ENCODE data around the gene AP3S2. TPM values are rescaled to one million over a fixed set of nuclear protein-coding genes. Genes with fewer than 3 reads are reported as not detected.

Gene AP3S2
- total and polyA plus RNA-seq, 2 of the 8 experiments (the other 6 are each of a cell fraction or from before 2014, with no cell fraction given), result 19.2 to 45.4 TPM

DNA sequence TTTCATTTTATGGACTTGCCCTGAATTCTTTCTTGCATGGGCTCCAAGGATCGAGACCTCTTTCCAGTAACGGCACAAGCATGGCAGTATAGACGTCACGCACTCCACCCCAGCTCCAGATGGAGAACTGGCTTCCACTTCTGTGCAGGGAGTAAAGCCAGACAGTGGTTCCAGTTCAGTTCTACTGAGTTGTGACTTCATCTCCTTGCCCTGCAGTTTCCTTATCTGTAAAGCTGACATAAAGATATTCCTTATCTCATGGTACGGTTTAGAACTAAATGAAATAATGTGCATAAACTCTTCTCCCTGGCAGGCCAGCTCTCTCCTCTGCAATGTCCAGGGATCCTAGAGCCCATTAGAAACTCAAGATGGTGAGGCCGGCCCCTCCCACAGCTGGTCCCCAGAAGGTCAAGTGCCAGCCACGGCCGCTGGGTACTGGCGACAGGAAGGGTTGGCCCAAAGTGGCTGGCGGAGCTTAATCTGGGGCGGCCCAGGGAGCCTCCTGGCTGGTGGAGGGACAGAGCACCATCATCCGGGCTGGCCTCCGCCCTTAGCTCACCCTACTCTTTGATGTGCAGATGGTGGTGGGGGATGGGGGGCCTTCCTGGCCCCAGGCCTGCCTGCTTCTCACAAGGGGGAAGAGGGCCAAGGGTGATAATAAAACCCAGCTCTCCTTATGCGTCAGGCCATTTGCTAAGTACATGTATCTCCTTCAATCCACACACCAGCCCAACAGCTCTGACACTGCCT is 110.5 kb downstream of the AP3S2 start:
- H3K27me3 ChIP-seq (replicated peaks in 1 of 4; ENCODE audit: control insufficient read depth in 3 of 4, extremely low read depth in 1 of 4, insufficient read depth in 3 of 4, low read length in 3 of 4), result peaks cover 0 to 7% (median 1%) of the 10 kb centered on the region in 4 experiments; a peak in 3 of 7 replicates
- H3K27ac ChIP-seq (ENCODE audit: low read depth, low read length), result no peak overlapping the region
- no peak overlapping the region for H3K23ac ChIP-seq (ENCODE audit: insufficient read length)
- H3K79me1 ChIP-seq (ENCODE audit: low read depth, low read length), result no peaks in the 10 kb centered on the region
- peaks cover 6 to 14% (median 10%) of the 10 kb centered on the region in 4 experiments for H3K4me1 ChIP-seq (replicated peaks in 1 of 4; ENCODE audit: control insufficient read depth in 3 of 4, insufficient read depth in 4 of 4, low read length in 3 of 4)
- H2BK15ac ChIP-seq (ENCODE audit: low read length), result no peak overlapping the region
- H2BK20ac ChIP-seq (ENCODE audit: low read length), result 0 out of 2 replicates have a peak overlapping the region, but pooled peaks have one; percentile 88
- peak overlapping the region; percentile 89 for H2BK120ac ChIP-seq (replicated peaks; ENCODE audit: low read depth, low read length)
- no peaks in the 10 kb centered on the region for H3K23me2 ChIP-seq (ENCODE audit: low read depth, low read length)
- H4K8ac ChIP-seq (ENCODE audit: extremely low read depth, insufficient read depth, low read length), result no peak overlapping the region
- H3K14ac ChIP-seq (ENCODE audit: insufficient read length), result no peak overlapping the region
- H3K4me3 ChIP-seq (ENCODE audit: extremely low read depth in 1 of 4, insufficient read depth in 2 of 4, low read depth in 3 of 4, low read length in 4 of 4), result no peak overlapping the region
- CTCF ChIA-PET (ENCODE audit: partially characterized antibody), result interaction anchor here (0.7 to 2.8 kb wide), 13 partner anchors 7 to 105 kb away, joined by 3 to 23 read pairs (median 4); no protein-coding TSS in a partner anchor
- peak overlapping the region; percentile 48 for H3K18ac ChIP-seq (ENCODE audit: extremely low read depth, low read length)
- H3K79me2 ChIP-seq (ENCODE audit: control insufficient read depth in 1 of 2, insufficient read depth in 2 of 2, low read length in 2 of 2), result no peaks in the 10 kb centered on the region
- peak overlapping the region; percentile 48; the same call in 1 of the 2 replicates for H2BK5ac ChIP-seq (ENCODE audit: low read depth, low read length)
- H4K91ac ChIP-seq (replicated peaks; ENCODE audit: insufficient read length, low read length), result peak overlapping the region; percentile 63
- H2AK5ac ChIP-seq (ENCODE audit: low read depth, low read length), result no peak overlapping the region
- no peak overlapping the region for H3K56ac ChIP-seq (replicated peaks; ENCODE audit: insufficient read length, low read depth, low read length)
- DNase-seq (ENCODE audit: low read depth in 1 of 2, low spot score in 2 of 2) (no peak), FAIRE-seq (no peak)
- WGBS, 2 experiments (ENCODE audit: extremely low coverage in 1 of 2, insufficient coverage in 1 of 2, insufficient read length in 1 of 2, insufficient replicate concordance in 2 of 2, low coverage in 1 of 2, low lambda C conversion rate in 2 of 2, missing lambda C conversion rate in 1 of 2), result 77% methylated on average over 14 of the region's 14 CpGs; no CpG with 5 or more reads in 1 of the 2 experiments
- no peaks in the 10 kb centered on the region for H4K20me1 ChIP-seq (replicated peaks in 1 of 2; ENCODE audit: control insufficient read depth in 1 of 2, insufficient read depth in 2 of 2, low read length in 2 of 2)
- 0 out of 2 replicates have a peak overlapping the region, but pooled peaks have one; percentile 91 for H2BK12ac ChIP-seq (ENCODE audit: low read depth, low read length)
- H3K36me3 ChIP-seq (ENCODE audit: control insufficient read depth in 2 of 4, insufficient read depth in 4 of 4, low read length in 3 of 4), result no peaks in the 10 kb centered on the region
- no peak overlapping the region; a peak in 1 of 4 replicates for H3K4me2 ChIP-seq (ENCODE audit: insufficient read depth in 1 of 2, low read depth in 2 of 2, low read length in 2 of 2)
- POLR2A ChIA-PET (ENCODE audit: partially characterized antibody), result interaction anchor here (1.4 to 1.5 kb wide), 2 partner anchors 14 to 24 kb away, joined by 3 to 4 read pairs; no protein-coding TSS in a partner anchor
- H3K9ac ChIP-seq (replicated peaks in 1 of 4; ENCODE audit: extremely low read depth in 1 of 4, low read depth in 3 of 4, low read length in 3 of 4), result no peak overlapping the region
- H3K4ac ChIP-seq (replicated peaks; ENCODE audit: insufficient read length, low read depth, low read length), result no peak overlapping the region
- H3K9me3 ChIP-seq (ENCODE audit: insufficient read depth in 2 of 2, low read depth in 1 of 2, low read length in 1 of 2), result peaks cover 0 to 3% of the 10 kb centered on the region in 2 experiments; a peak in 2 of 4 replicates
- no peak overlapping the region for H4K5ac ChIP-seq (ENCODE audit: insufficient read length, low read depth, low read length)
- no peak overlapping the region for H2AFZ ChIP-seq (ENCODE audit: low read length)
- TF ChIP-seq TCF12 (IDR thresholded peaks at IDR 0.05; ENCODE audit: low read depth, low read length) (no peak), SP4 (IDR thresholded peaks at IDR 0.05; ENCODE audit: low read length) (no peak), SUZ12 (IDR thresholded peaks at IDR 0.05; ENCODE audit: low read length) (no peak), CBX8 (IDR thresholded peaks at IDR 0.05; ENCODE audit: borderline replicate concordance, low read depth, low read length) (no peak), KDM4A (IDR thresholded peaks at IDR 0.05; ENCODE audit: low read depth, low read length, severe bottlenecking) (no peak), SP2 (IDR thresholded peaks at IDR 0.05; ENCODE audit: low read length) (no peak), GABPA (IDR thresholded peaks at IDR 0.05; ENCODE audit: borderline replicate concordance, insufficient read depth, low read length) (no peak), SIN3A (conservative IDR thresholded peaks at IDR 0.05 in 1 of 2, IDR thresholded peaks at IDR 0.05 in 1 of 2; ENCODE audit: low read depth in 1 of 2, low read length in 2 of 2) (no peak), RBBP5 (IDR thresholded peaks at IDR 0.05; ENCODE audit: borderline replicate concordance, low read depth, low read length) (no peak), POU5F1 (IDR thresholded peaks at IDR 0.05; ENCODE audit: low read depth, low read length) (no peak), RAD21 (IDR thresholded peaks at IDR 0.05 in 1 of 2, conservative IDR thresholded peaks at IDR 0.05 in 1 of 2; ENCODE audit: low read depth in 2 of 2, low read length in 2 of 2) (no peak)
